Measurements from ENCODE around the gene HOXD9.

The HOXD9 gene

DNA sequence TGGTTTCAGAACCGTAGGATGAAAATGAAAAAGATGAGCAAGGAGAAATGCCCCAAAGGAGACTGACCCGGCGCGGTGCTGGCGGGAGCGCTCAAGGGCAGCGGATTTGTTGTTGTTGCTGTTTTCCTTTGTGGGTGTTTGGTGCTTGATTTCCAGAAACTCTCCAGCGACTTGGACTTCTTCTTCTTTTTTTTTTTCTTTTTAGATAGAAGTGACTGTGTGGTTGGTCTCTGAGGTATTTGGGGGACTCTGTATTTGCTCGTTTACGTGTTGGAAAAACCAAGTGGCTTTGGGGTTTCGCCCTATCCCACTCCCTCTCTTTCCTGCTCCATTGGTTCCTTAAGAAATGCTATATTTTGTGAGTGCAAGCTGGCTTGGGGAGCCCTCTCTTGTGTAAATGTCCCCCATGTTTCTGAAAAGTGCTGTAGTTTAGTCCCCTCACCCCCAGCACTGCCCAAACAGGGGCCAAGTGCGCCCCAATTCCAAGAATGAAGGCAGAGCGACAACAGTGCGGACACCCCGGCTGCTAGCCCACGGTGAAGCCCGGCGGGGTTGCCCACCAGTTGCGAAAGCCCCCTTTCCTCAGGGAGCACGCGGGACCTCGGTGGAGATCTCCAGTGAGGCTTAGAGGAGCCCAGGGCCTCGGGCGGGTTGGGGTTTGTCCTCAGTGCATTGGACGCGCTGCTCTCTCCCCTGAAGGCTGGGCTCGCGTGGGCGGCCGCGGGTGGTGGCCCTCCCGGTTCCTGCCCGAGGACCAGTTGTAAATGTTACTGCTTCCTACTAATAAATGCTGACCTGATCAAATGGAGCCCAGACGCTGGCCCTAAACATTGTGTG lies 1.8 kb downstream of the HOXD9 start:
- no peak overlapping the region for H3K4me2 ChIP-seq (ENCODE audit: low read length)
- H3K9ac ChIP-seq (ENCODE audit: low read length): no peak overlapping the region
- H3K36me3 ChIP-seq (replicated peaks; ENCODE audit: low read depth, low read length): no peaks in the 10 kb centered on the region
- no peak overlapping the region for H3K27ac ChIP-seq (ENCODE audit: low read length)
- H3K27me3 ChIP-seq (ENCODE audit: low read depth, low read length): no peaks in the 10 kb centered on the region
- no peak overlapping the region for H3K4me3 ChIP-seq (ENCODE audit: low read length)
- H2AFZ ChIP-seq (ENCODE audit: low read depth, low read length): no peak overlapping the region
- TF ChIP-seq, protein P1, sequence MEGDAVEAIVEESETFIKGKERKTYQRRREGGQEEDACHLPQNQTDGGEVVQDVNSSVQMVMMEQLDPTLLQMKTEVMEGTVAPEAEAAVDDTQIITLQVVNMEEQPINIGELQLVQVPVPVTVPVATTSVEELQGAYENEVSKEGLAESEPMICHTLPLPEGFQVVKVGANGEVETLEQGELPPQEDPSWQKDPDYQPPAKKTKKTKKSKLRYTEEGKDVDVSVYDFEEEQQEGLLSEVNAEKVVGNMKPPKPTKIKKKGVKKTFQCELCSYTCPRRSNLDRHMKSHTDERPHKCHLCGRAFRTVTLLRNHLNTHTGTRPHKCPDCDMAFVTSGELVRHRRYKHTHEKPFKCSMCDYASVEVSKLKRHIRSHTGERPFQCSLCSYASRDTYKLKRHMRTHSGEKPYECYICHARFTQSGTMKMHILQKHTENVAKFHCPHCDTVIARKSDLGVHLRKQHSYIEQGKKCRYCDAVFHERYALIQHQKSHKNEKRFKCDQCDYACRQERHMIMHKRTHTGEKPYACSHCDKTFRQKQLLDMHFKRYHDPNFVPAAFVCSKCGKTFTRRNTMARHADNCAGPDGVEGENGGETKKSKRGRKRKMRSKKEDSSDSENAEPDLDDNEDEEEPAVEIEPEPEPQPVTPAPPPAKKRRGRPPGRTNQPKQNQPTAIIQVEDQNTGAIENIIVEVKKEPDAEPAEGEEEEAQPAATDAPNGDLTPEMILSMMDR (IDR thresholded peaks at IDR 0.05; ENCODE audit: low read depth, low read length): no peak
- TF ChIP-seq EZH2phosphoT487 (IDR thresholded peaks at IDR 0.05; ENCODE audit: low read depth): no peak
- H3K4me1 ChIP-seq (ENCODE audit: low read length): no peaks in the 10 kb centered on the region
- no peaks in the 10 kb centered on the region for H4K20me1 ChIP-seq (ENCODE audit: insufficient read depth, low read length)
- no peaks in the 10 kb centered on the region for H3K79me2 ChIP-seq (ENCODE audit: low read length)
- H3K9me3 ChIP-seq (ENCODE audit: insufficient read depth, low read length): no peaks in the 10 kb centered on the region

DNA sequence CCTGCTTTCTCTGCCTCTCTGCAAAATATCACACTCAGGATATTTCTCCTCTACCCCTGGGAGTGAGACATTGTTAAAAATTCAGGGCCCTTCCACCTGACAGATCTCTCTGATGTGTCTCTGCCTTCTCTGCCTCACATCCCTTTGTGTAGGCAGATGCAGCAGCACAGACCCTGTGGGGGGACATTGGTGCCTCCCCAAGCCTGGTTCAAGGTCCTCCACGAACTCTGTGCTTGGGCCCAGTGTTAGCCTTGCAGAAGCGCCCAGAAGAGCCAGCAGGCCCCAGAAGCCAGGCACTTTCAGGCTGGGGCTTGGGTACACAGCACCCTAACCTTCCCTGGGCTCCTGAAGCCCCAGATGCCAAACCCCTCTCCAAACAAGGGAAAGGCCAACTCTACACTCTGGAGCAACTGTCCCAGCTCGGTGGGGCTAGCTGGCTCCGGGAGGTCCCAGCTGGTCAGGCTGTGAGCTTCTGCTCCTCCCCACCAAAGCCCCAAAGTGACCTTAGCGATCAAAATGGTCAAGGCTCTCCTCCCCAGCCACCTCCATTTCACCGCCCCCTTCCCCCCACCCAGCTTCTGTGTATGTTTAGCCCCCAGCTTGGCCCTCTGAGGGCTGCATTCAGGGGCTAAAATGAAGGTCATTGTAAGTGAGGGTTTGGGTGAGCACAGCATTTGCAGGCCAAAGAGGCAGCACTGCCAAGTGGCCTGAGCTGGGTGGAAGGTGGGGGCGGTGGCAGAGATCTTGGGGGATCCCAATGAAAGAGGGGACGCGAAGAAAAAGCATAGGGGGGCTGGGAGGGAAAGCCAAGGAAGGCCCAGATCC lies 2.6 kb downstream of the HOXD9 start:
- no peak overlapping the region for H3K4me3 ChIP-seq (ENCODE audit: low read length)
- no peaks in the 10 kb centered on the region for H4K20me1 ChIP-seq (ENCODE audit: insufficient read depth, low read length)
- H3K9ac ChIP-seq (ENCODE audit: low read length): no peak overlapping the region
- no peaks in the 10 kb centered on the region for H3K9me3 ChIP-seq (ENCODE audit: insufficient read depth, low read length)
- H3K27me3 ChIP-seq (ENCODE audit: low read depth, low read length): no peaks in the 10 kb centered on the region
- H3K79me2 ChIP-seq (ENCODE audit: low read length): no peaks in the 10 kb centered on the region
- no peaks in the 10 kb centered on the region for H3K4me1 ChIP-seq (ENCODE audit: low read length)
- no peak overlapping the region for H2AFZ ChIP-seq (ENCODE audit: low read depth, low read length)
- H3K36me3 ChIP-seq (replicated peaks; ENCODE audit: low read depth, low read length): no peaks in the 10 kb centered on the region
- H3K27ac ChIP-seq (ENCODE audit: low read length): no peak overlapping the region
- TF ChIP-seq EZH2phosphoT487 (IDR thresholded peaks at IDR 0.05; ENCODE audit: low read depth): no peak
- TF ChIP-seq, protein P1 (IDR thresholded peaks at IDR 0.05; ENCODE audit: low read depth, low read length): no peak
- no peak overlapping the region for H3K4me2 ChIP-seq (ENCODE audit: low read length)

DNA sequence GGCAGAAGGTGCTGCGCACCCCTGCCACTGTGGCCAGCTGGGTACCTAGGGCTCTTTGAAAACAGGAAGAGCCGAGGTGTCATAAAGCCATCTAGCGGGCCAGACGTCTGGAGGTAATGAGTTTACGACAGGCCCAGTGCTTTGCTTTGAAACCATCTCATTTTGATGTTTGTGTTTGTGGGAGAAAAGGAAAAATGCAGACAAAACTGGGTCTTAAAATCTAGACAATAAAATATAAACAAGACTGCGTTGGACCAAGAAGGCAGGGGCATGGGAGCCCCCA lies 3.2 kb downstream of the HOXD9 start:
- H3K4me3 ChIP-seq (ENCODE audit: low read length): no peak overlapping the region
- no peak overlapping the region for H2AFZ ChIP-seq (ENCODE audit: low read depth, low read length)
- H3K79me2 ChIP-seq (ENCODE audit: low read length): no peaks in the 10 kb centered on the region
- no peaks in the 10 kb centered on the region for H3K36me3 ChIP-seq (replicated peaks; ENCODE audit: low read depth, low read length)
- H3K9me3 ChIP-seq (ENCODE audit: insufficient read depth, low read length): no peaks in the 10 kb centered on the region
- no peaks in the 10 kb centered on the region for H3K27me3 ChIP-seq (ENCODE audit: low read depth, low read length)
- no peak overlapping the region for H3K27ac ChIP-seq (ENCODE audit: low read length)
- no peaks in the 10 kb centered on the region for H4K20me1 ChIP-seq (ENCODE audit: insufficient read depth, low read length)
- no peak overlapping the region for H3K4me2 ChIP-seq (ENCODE audit: low read length)
- TF ChIP-seq, protein P1 (IDR thresholded peaks at IDR 0.05; ENCODE audit: low read depth, low read length): no peak
- no peak for TF ChIP-seq EZH2phosphoT487 (IDR thresholded peaks at IDR 0.05; ENCODE audit: low read depth)
- H3K4me1 ChIP-seq (ENCODE audit: low read length): no peaks in the 10 kb centered on the region
- no peak overlapping the region for H3K9ac ChIP-seq (ENCODE audit: low read length)
